ENCODE measurements around the gene PRG3. TPM values are rescaled to one million over a fixed set of nuclear protein-coding genes. Genes with fewer than 3 reads are reported as not detected.

The PRG3 gene
- total and polyA plus RNA-seq, 12 donors, result not detected

DNA sequence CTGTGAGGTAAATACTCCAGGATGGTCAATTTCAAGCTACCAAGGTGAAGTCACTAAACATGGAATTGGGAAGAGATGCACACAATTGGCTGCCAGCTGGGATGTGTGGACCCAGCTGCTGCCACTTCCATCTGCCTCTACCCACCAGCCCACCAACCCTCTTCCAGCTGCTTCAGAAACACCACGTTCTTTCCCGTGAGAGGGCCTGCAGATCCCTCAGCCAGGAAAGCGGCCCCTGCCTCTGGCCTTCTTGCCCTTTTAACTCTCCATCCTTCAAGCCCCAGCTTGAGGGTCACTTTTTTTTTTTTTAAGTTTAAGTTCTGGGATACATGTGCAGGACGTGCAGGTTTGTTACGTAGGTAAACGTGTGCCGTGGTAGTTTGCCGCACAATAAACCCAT, 20.0 kb downstream of the PRG3 start:
- Histone ChIP-seq H3K9me3 (replicated peaks in 1 of 3) (no peaks in the 10 kb centered on the region), H3K36me3 (replicated peaks in 1 of 2) (no peaks in the 10 kb centered on the region), H3K4me1 (replicated peaks in 1 of 2) (no peaks in the 10 kb centered on the region), H3K27ac (no peak overlapping the region), H3K27me3 (no peaks in the 10 kb centered on the region), H3K4me3 (no peak overlapping the region)
- WGBS, 4 donors, result 86 to 94% (median 91%) methylated on average over 8 of the region's 8 CpGs
- intact Hi-C loops (cut with DNase I), result no loop called here
- no peak for DNase-seq
- TF ChIP-seq POLR2A (IDR thresholded peaks at IDR 0.05), result no peak
- TF ChIP-seq, protein P1, sequence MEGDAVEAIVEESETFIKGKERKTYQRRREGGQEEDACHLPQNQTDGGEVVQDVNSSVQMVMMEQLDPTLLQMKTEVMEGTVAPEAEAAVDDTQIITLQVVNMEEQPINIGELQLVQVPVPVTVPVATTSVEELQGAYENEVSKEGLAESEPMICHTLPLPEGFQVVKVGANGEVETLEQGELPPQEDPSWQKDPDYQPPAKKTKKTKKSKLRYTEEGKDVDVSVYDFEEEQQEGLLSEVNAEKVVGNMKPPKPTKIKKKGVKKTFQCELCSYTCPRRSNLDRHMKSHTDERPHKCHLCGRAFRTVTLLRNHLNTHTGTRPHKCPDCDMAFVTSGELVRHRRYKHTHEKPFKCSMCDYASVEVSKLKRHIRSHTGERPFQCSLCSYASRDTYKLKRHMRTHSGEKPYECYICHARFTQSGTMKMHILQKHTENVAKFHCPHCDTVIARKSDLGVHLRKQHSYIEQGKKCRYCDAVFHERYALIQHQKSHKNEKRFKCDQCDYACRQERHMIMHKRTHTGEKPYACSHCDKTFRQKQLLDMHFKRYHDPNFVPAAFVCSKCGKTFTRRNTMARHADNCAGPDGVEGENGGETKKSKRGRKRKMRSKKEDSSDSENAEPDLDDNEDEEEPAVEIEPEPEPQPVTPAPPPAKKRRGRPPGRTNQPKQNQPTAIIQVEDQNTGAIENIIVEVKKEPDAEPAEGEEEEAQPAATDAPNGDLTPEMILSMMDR (IDR thresholded peaks at IDR 0.05), result no peak

DNA sequence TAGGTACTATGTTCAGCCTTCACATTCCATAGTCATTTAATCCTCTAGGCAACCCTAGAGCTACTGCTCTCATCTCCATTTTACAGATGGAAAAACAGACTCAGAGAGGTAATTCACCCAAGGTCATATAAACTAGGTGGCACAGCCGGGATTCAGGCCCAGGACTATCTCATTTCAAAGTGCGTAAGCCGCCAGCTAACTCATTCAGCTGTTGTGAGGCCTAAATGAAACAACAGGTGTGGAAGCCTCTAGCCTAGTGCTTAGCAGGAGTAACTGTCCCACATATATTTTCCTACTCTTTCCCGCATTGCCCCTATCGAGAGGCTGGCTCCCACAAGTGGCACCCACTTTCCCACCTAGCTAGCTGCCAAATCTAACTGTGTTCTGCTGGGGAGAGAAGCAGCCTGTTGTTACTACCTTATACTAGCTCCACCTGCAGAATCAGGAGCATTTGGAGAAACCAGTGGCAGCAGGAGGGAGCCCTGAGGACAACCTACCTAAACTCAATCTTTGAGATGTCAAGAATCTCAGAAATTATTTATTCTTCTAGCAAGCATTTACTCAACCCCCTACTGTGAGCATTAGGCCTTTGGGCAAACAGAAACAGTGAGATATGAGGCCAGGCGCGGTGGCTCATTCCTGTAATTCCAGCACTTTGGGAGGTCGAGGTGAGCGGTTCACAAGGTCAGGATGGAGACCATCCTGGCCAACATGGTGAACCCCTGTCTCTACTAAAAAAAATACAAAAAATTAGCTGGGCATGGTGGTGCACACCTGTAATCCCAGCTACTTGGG, 20.9 kb downstream of the PRG3 start:
- Histone ChIP-seq H3K27me3 (no peaks in the 10 kb centered on the region), H3K27ac (no peak overlapping the region), H3K36me3 (replicated peaks in 1 of 2) (no peaks in the 10 kb centered on the region), H3K9me3 (replicated peaks in 1 of 3) (no peaks in the 10 kb centered on the region), H3K4me1 (replicated peaks in 1 of 2) (no peaks in the 10 kb centered on the region), H3K4me3 (no peak overlapping the region)
- WGBS, 4 donors, result 81 to 91% (median 89%) methylated on average over 9 of the region's 9 CpGs
- DNase-seq, result no peak
- intact Hi-C loops (cut with DNase I), result loop anchor here in 1 of 2 donors (10.0 kb wide), 1 partner anchor 165 kb away; no protein-coding TSS in a partner anchor
- no peak for TF ChIP-seq POLR2A (IDR thresholded peaks at IDR 0.05)
- TF ChIP-seq, protein P1 (IDR thresholded peaks at IDR 0.05), result no peak

- Histone ChIP-seq H3K27me3 (no peaks in the 10 kb centered on the region), H3K27ac (no peak overlapping the region), H3K4me3 (no peak overlapping the region), H3K36me3 (replicated peaks in 1 of 2) (no peaks in the 10 kb centered on the region), H3K4me1 (replicated peaks in 1 of 2) (no peaks in the 10 kb centered on the region), H3K9me3 (replicated peaks in 1 of 3) (no peaks in the 10 kb centered on the region)
- TF ChIP-seq, protein P1 (IDR thresholded peaks at IDR 0.05), result no peak
- no peak for TF ChIP-seq POLR2A (IDR thresholded peaks at IDR 0.05)
- WGBS, 4 donors, result 63 to 88% (median 78%) methylated on average over 3 to 5 of the region's 5 CpGs
- DNase-seq, result no peak
- intact Hi-C loops (cut with DNase I), result loop anchor here in 1 of 2 donors (10.0 kb wide), 1 partner anchor 165 kb away; no protein-coding TSS in a partner anchor
Observed at GRCh38 chr11:57359396-57359795, 21.6 kb downstream of the PRG3 start.

DNA sequence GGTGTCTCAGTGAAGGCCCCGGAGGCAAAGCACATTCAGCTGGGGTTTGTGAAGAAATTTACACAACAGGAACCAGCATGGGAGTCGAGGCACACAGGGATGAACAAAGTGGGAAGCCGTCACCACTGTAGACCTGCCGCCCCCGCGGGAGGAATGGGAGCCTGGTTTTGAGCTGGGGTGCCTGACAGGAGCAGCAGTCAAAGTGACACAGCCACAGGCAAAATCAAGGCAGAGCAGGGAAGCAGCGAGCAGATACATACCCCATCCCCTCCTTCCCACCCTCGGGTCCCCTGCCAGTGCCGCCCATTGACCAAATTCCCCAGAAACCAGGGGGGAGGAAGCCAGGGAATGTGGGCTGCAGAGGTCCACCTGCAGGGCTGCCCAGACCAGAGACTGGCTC, 22.0 kb downstream of the PRG3 start:
- no peaks in the 10 kb centered on the region for H3K9me3 ChIP-seq (replicated peaks in 1 of 3)
- H3K27me3 ChIP-seq, result no peaks in the 10 kb centered on the region
- WGBS, 4 donors, result 69 to 82% (median 74%) methylated on average over 4 to 9 of the region's 9 CpGs
- no peak overlapping the region for H3K4me3 ChIP-seq
- no peak overlapping the region for H3K27ac ChIP-seq
- TF ChIP-seq POLR2A (IDR thresholded peaks at IDR 0.05), result no peak
- TF ChIP-seq, protein P1 (IDR thresholded peaks at IDR 0.05), result no peak
- H3K36me3 ChIP-seq (replicated peaks in 1 of 2), result no peaks in the 10 kb centered on the region
- no peaks in the 10 kb centered on the region for H3K4me1 ChIP-seq (replicated peaks in 1 of 2)
- DNase-seq, result no peak
- intact Hi-C loops (cut with DNase I), result loop anchor here in 1 of 2 donors (10.0 kb wide), 1 partner anchor 166 kb away; no protein-coding TSS in a partner anchor
